B cell (primary cell): ENCODE results near the gene GNG2.

Experiments used
- CTCF ChIP-seq: fragments of 200-600 bp; IDR thresholded peaks from one replicate; pipeline ENCODE4 v1.8.0; 2022; ENCODE audit warnings: antibody characterized with exemption, mild to moderate bottlenecking
- EZH2 ChIP-seq: IDR thresholded peaks from 2 replicates; pipeline ENCODE4 v1.6.1; 2012; ENCODE audit warnings: borderline replicate concordance, low read depth, mild to moderate bottlenecking, moderate library complexity, low read length; ENCODE audit not compliant: insufficient read depth, poor library complexity, severe bottlenecking

GRCh38 chr14:52014601-52015267, 154.3 kb downstream of the GNG2 start:
- TF ChIP-seq CTCF = no peak
- no peak for TF ChIP-seq EZH2
